ENCODE measurements around the gene SULT1A2.

The SULT1A2 gene

DNA sequence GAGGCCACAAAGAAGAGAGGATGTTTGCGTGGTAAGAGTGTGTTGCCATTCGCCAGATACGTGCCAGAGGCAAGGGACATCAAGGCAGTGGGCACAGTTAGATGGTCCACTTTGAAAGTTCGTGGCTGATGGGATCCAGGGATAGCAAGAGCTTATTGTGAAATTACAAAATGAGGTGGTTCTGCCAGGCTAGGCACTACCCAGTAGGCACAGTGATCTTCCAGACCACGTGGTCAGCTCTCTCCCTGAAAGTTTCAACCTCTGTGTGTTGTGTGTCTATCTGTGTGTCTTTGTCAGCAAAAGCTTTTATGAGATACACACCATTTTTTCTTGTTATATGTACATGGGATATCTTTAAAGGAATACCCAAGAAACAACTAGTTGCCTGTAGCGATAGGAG is 33.6 kb downstream of the SULT1A2 start:
- H3K4me3 ChIP-seq (replicated peaks in 1 of 2; ENCODE audit: low read depth in 2 of 2, low read length in 2 of 2), result no peak overlapping the region
- no peak for DNase-seq (ENCODE audit: low read depth in 2 of 2)
- TF ChIP-seq, protein P1, sequence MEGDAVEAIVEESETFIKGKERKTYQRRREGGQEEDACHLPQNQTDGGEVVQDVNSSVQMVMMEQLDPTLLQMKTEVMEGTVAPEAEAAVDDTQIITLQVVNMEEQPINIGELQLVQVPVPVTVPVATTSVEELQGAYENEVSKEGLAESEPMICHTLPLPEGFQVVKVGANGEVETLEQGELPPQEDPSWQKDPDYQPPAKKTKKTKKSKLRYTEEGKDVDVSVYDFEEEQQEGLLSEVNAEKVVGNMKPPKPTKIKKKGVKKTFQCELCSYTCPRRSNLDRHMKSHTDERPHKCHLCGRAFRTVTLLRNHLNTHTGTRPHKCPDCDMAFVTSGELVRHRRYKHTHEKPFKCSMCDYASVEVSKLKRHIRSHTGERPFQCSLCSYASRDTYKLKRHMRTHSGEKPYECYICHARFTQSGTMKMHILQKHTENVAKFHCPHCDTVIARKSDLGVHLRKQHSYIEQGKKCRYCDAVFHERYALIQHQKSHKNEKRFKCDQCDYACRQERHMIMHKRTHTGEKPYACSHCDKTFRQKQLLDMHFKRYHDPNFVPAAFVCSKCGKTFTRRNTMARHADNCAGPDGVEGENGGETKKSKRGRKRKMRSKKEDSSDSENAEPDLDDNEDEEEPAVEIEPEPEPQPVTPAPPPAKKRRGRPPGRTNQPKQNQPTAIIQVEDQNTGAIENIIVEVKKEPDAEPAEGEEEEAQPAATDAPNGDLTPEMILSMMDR (IDR thresholded peaks at IDR 0.05; ENCODE audit: low read depth, low read length), result no peak

DNA sequence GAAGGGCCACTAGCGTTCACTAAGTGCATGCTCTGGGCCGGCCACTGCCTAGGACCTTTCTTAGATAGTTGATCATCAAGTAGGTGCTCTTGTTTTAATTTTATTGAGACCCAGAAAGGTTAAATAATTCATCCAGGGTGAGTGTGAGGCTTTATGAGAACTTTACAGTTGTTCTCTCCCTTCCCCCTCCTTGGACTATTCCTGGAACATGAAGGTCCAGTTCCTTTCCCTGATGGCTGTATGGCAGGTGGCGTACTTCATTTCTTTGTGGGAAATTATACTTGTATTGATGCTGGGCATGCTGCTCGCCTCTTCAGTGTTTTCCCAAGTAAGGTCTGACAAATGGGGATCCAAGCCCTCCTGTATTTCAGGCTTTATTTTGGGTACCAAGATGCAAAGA is 34.7 kb downstream of the SULT1A2 start:
- TF ChIP-seq, protein P1 (IDR thresholded peaks at IDR 0.05; ENCODE audit: low read depth, low read length), result no peak

DNA sequence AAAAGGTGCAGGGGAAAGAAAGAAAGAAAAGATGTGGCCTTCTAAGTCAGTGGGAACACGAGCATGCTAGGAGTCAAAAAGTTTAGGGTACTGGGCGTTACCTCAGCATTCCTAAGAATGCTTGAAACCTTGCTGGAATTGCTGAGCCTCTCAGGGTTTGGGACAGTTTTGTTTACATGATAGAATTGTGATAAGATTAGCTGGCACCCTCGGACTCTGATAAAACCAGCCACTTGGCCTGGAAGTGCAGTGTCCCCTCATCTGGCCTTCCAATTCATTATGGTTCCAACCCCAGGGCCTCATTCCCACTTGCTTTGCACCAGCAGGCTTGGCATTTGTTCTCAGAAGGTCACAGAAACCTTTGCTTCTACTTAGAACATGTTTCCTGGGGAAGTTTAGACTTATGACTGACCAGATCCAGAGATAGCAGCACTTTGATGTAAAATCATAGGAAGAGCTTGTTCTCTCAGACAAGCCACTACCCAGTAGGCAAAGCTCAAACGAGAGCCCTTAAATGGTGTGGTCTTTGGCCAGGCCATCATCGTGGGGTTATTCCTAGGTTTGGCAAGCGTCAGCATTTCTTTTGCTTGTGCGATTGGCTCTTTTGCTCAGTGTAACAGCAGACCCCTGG is 35.2 kb downstream of the SULT1A2 start:
- no peak overlapping the region for H3K4me3 ChIP-seq (replicated peaks in 1 of 2; ENCODE audit: low read depth in 2 of 2, low read length in 2 of 2)
- DNase-seq (ENCODE audit: low read depth in 2 of 2), result no peak
- TF ChIP-seq, protein P1 (IDR thresholded peaks at IDR 0.05; ENCODE audit: low read depth, low read length), result no peak

More for the DNA sequence above, 34.7 kb downstream of the SULT1A2 start:
- H3K4me3 ChIP-seq (replicated peaks in 1 of 2; ENCODE audit: low read depth in 2 of 2, low read length in 2 of 2), result no peak overlapping the region
- DNase-seq (ENCODE audit: low read depth in 2 of 2), result no peak

DNA sequence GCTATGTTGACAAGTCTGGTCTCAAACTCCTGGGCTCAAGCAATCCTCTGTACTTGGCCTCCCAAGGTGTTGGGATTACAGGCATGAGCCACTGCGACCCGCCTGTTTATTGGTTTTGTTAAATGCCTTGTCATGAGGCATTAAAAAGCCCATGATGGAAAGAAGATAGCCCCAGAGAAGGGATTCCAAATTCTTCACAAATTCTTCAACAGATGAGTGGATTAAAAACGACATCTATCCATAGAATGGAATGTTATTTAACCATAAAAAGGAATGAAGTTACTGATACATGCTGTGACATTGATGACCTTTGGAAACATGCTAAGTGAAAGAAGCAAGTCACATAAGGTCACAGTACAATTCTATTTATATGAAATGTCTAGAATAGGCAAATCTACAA is 38.4 kb downstream of the SULT1A2 start:
- TF ChIP-seq, protein P1 (IDR thresholded peaks at IDR 0.05; ENCODE audit: low read depth, low read length), result no peak
- no peak for DNase-seq (ENCODE audit: low read depth in 2 of 2)
- no peak overlapping the region for H3K4me3 ChIP-seq (replicated peaks in 1 of 2; ENCODE audit: low read depth in 2 of 2, low read length in 2 of 2)

DNA sequence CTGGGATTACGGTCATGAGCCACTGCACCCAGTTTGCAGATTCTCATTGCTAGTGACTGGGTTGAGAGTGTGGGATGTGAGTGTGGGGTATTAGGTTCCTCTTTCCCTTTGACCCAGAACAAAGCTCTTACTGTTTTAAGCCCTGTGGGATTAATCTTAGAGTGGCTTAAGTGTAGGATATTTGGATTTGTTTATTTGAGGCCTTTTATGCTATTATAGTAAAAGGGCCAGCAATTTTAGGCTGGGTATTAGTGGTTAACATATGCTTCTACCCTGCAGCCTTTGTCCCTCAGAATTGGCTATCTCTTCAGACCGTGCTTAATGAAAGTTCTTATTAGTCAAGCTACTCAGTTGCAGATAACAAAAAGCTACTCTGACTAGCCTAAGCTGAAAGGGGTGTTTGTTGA is 39.9 kb downstream of the SULT1A2 start:
- TF ChIP-seq, protein P1 (IDR thresholded peaks at IDR 0.05; ENCODE audit: low read depth, low read length), result no peak
- no peak overlapping the region for H3K4me3 ChIP-seq (replicated peaks in 1 of 2; ENCODE audit: low read depth in 2 of 2, low read length in 2 of 2)
- DNase-seq (ENCODE audit: low read depth in 2 of 2), result no peak

DNA sequence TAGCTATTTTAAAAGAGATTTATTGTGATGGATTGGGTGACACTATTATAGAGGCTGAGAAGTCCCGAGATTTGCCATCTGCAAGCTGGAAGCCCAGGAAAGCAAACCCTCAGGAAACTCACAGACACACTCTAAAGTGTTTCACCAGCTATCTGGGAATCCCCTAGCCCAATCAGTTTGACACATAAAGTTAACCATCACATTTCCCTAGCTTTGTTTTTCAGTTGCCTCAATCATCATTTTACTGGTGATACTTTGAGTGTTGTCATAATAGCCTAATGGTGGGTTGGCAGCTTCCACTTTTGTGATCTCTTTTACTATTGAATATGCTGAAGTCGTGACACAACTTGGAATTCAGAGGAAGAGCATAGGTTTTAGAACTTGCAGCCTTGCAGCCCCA is 41.3 kb downstream of the SULT1A2 start:
- TF ChIP-seq, protein P1 (IDR thresholded peaks at IDR 0.05; ENCODE audit: low read depth, low read length), result no peak
- no peak overlapping the region for H3K4me3 ChIP-seq (replicated peaks in 1 of 2; ENCODE audit: low read depth in 2 of 2, low read length in 2 of 2)
- no peak for DNase-seq (ENCODE audit: low read depth in 2 of 2)
